Astrocyte (in vitro differentiated cells and primary cell): Measurements from ENCODE around the gene TMEM132C.

Experiments used
- CTCF ChIP-seq: IDR thresholded peaks from 2 replicates; pipeline ENCODE4 v1.5.1; 2011; ENCODE audit warnings: low read depth, mild to moderate bottlenecking, inconsistent platforms, low read length, moderate library complexity; ENCODE audit not compliant: insufficient read depth
- EZH2 ChIP-seq: IDR thresholded peaks from 2 replicates; pipeline ENCODE4 v1.6.1; 2012; ENCODE audit warnings: mild to moderate bottlenecking, low read length, inconsistent platforms; ENCODE audit not compliant: insufficient read depth

GRCh38 chr12:128573907-128574306 lies 306.9 kb downstream of the TMEM132C start:
- TF ChIP-seq CTCF (no peak), EZH2 (no peak)
